ENCODE data around the gene PRKACB.

Gene PRKACB

GRCh38 chr1:84245563-84245962, 101.5 kb downstream of the PRKACB start:
- Histone ChIP-seq H3K9ac (ENCODE audit: low read depth, low read length) (no peak overlapping the region), H3K79me2 (ENCODE audit: insufficient read depth, low read length) (no peaks in the 10 kb centered on the region), H3K4me1 (ENCODE audit: insufficient read depth, low read length) (no peaks in the 10 kb centered on the region), H3K27me3 (ENCODE audit: insufficient read depth, low read length, poor library complexity) (no peaks in the 10 kb centered on the region), H3K4me3 (ENCODE audit: low read depth in 1 of 2, low read length in 2 of 2) (no peak overlapping the region), H4K20me1 (ENCODE audit: insufficient read depth, low read length) (no peaks in the 10 kb centered on the region), H3K4me2 (ENCODE audit: insufficient read depth, low read length) (no peak overlapping the region), H3K36me3 (ENCODE audit: insufficient read depth, low read length) (no peaks in the 10 kb centered on the region), H3K27ac (ENCODE audit: low read length) (no peak overlapping the region), H2AFZ (ENCODE audit: low read depth, low read length) (no peak overlapping the region), H3K9me3 (ENCODE audit: insufficient read depth, low read length, severe bottlenecking) (peaks cover 2% of the 10 kb centered on the region)
- no peak for TF ChIP-seq CTCF (IDR thresholded peaks at IDR 0.05; ENCODE audit: borderline replicate concordance, extremely low read depth, low read length, poor library complexity, severe bottlenecking)
- TF ChIP-seq EZH2 (IDR thresholded peaks at IDR 0.05; ENCODE audit: borderline replicate concordance, low read depth, low read length, severe bottlenecking): no peak
- ATAC-seq (ENCODE audit: insufficient read depth, low read depth): no peak
- no peak for DNase-seq

- Histone ChIP-seq H3K9me3 (ENCODE audit: insufficient read depth, low read length, severe bottlenecking) (peaks cover 2% of the 10 kb centered on the region), H3K27me3 (ENCODE audit: insufficient read depth, low read length, poor library complexity) (no peaks in the 10 kb centered on the region), H3K4me3 (ENCODE audit: low read depth in 1 of 2, low read length in 2 of 2) (no peak overlapping the region), H3K9ac (ENCODE audit: low read depth, low read length) (no peak overlapping the region), H3K4me2 (ENCODE audit: insufficient read depth, low read length) (no peak overlapping the region), H2AFZ (ENCODE audit: low read depth, low read length) (no peak overlapping the region), H3K4me1 (ENCODE audit: insufficient read depth, low read length) (no peaks in the 10 kb centered on the region), H3K79me2 (ENCODE audit: insufficient read depth, low read length) (no peaks in the 10 kb centered on the region), H3K36me3 (ENCODE audit: insufficient read depth, low read length) (no peaks in the 10 kb centered on the region), H4K20me1 (ENCODE audit: insufficient read depth, low read length) (no peaks in the 10 kb centered on the region), H3K27ac (ENCODE audit: low read length) (no peak overlapping the region)
- ATAC-seq (ENCODE audit: insufficient read depth, low read depth) (peak; percentile 66; the same call in 2 of the 3 replicates), DNase-seq (no peak)
- TF ChIP-seq EZH2 (IDR thresholded peaks at IDR 0.05; ENCODE audit: borderline replicate concordance, low read depth, low read length, severe bottlenecking) (no peak), CTCF (IDR thresholded peaks at IDR 0.05; ENCODE audit: borderline replicate concordance, extremely low read depth, low read length, poor library complexity, severe bottlenecking) (no peak)
Measured at GRCh38 chr1:84246213-84246612, 102.1 kb downstream of the PRKACB start.

- Histone ChIP-seq H3K79me2 (ENCODE audit: insufficient read depth, low read length) (no peaks in the 10 kb centered on the region), H3K27ac (ENCODE audit: low read length) (no peak overlapping the region), H3K4me1 (ENCODE audit: insufficient read depth, low read length) (no peaks in the 10 kb centered on the region), H4K20me1 (ENCODE audit: insufficient read depth, low read length) (no peaks in the 10 kb centered on the region), H3K27me3 (ENCODE audit: insufficient read depth, low read length, poor library complexity) (no peaks in the 10 kb centered on the region), H3K36me3 (ENCODE audit: insufficient read depth, low read length) (no peaks in the 10 kb centered on the region), H3K9me3 (ENCODE audit: insufficient read depth, low read length, severe bottlenecking) (peaks cover 2% of the 10 kb centered on the region), H3K4me2 (ENCODE audit: insufficient read depth, low read length) (no peak overlapping the region), H2AFZ (ENCODE audit: low read depth, low read length) (no peak overlapping the region), H3K4me3 (ENCODE audit: low read depth in 1 of 2, low read length in 2 of 2) (no peak overlapping the region), H3K9ac (ENCODE audit: low read depth, low read length) (no peak overlapping the region)
- DNase-seq: no peak
- no peak for ATAC-seq (ENCODE audit: insufficient read depth, low read depth)
- TF ChIP-seq CTCF (IDR thresholded peaks at IDR 0.05; ENCODE audit: borderline replicate concordance, extremely low read depth, low read length, poor library complexity, severe bottlenecking) (no peak), EZH2 (IDR thresholded peaks at IDR 0.05; ENCODE audit: borderline replicate concordance, low read depth, low read length, severe bottlenecking) (no peak)
Measured at GRCh38 chr1:84247425-84248220, 103.6 kb downstream of the PRKACB start.

All from DND-41 (cell line).